Amniotic epithelial cell (primary cell): ENCODE results near the gene SULT1B1.
"Not testable (repeated sequence)": the region's sequence is repeated elsewhere in the genome, so short reads cannot be mapped to it uniquely, and the experiment has no call there.

ENCODE experiments used
- DNase-seq: peaks from one replicate; pipeline ENCODE4 v3.0.0-alpha.2; 2010; ENCODE audit warnings: low read depth

SULT1B1 gene

GRCh38 chr4:69760455-69760854 is at the start of gene SULT1B1:
SULT1B1 (minus strand) TSS chr4:69760620; CDS start chr4:69755217, 5,403 bp downstream.
- DNase-seq = peak; percentile 52

- peak; percentile 3 for DNase-seq
Measured at GRCh38 chr4:69800599-69800998, 40.2 kb upstream of the SULT1B1 start.

- DNase-seq = no peak
Measured at GRCh38 chr4:69799337-69799736, 38.9 kb upstream of the SULT1B1 start.

- no peak for DNase-seq
Measured at GRCh38 chr4:69793732-69794131, 33.3 kb upstream of the SULT1B1 start.

GRCh38 chr4:69787879-69788278 is 27.5 kb upstream of the SULT1B1 start:
- DNase-seq = no peak

- no peak for DNase-seq
Measured at GRCh38 chr4:69786547-69786946, 26.1 kb upstream of the SULT1B1 start.

- no peak for DNase-seq
Measured at GRCh38 chr4:69785211-69785831, 24.9 kb upstream of the SULT1B1 start.

- no peak for DNase-seq
Measured at GRCh38 chr4:69782651-69783310, 22.4 kb upstream of the SULT1B1 start.

- no peak for DNase-seq
Measured at GRCh38 chr4:69781458-69782418, 21.3 kb upstream of the SULT1B1 start.

GRCh38 chr4:69780141-69780540 is 19.7 kb upstream of the SULT1B1 start:
- no peak for DNase-seq

GRCh38 chr4:69776696-69777095 is 16.3 kb upstream of the SULT1B1 start:
- DNase-seq = no peak

GRCh38 chr4:69775321-69775867 is 15.0 kb upstream of the SULT1B1 start:
- no peak for DNase-seq

- peak; percentile 50 for DNase-seq
Measured at GRCh38 chr4:69773484-69773883, 13.1 kb upstream of the SULT1B1 start.

- DNase-seq = not testable (repeated sequence)
Measured at GRCh38 chr4:69768554-69768953, 8.1 kb upstream of the SULT1B1 start.

- DNase-seq = no peak
Measured at GRCh38 chr4:69765751-69766150, 5.3 kb upstream of the SULT1B1 start.

GRCh38 chr4:69764311-69764710 is 3.9 kb upstream of the SULT1B1 start:
- DNase-seq = no peak

GRCh38 chr4:69763233-69763632 is 2.8 kb upstream of the SULT1B1 start:
- no peak for DNase-seq

- DNase-seq = no peak
Measured at GRCh38 chr4:69759189-69759604, 1.2 kb downstream of the SULT1B1 start.

GRCh38 chr4:69757464-69757863 is 3.0 kb downstream of the SULT1B1 start:
- no peak for DNase-seq

GRCh38 chr4:69754926-69755580 is 5.4 kb downstream of the SULT1B1 start:
- no peak for DNase-seq

GRCh38 chr4:69753686-69754085 is 6.7 kb downstream of the SULT1B1 start:
- DNase-seq = no peak

- DNase-seq = no peak
Measured at GRCh38 chr4:69750346-69750745, 10.1 kb downstream of the SULT1B1 start.
